OCI-LY1 (cell line): Measurements from ENCODE around the gene HSBP1L1.

Source experiments
- CTCF ChIP-seq: fragments of 200-600 bp; sonication (generic), shearing (Covaris generic); IDR thresholded peaks from 2 replicates; pipeline ENCODE4 v1.5.1; 2017; ENCODE audit warnings: mild to moderate bottlenecking, antibody characterized with exemption, low read length, moderate library complexity, mixed read lengths
- EZH2 ChIP-seq: fragments of 200-600 bp; sonication (generic), shearing (Covaris generic); IDR thresholded peaks from 2 replicates; pipeline ENCODE4 v1.8.0; 2017; ENCODE audit warnings: borderline replicate concordance, mixed run types, mild to moderate bottlenecking, antibody characterized with exemption, low read length, moderate library complexity, mixed read lengths

DNA sequence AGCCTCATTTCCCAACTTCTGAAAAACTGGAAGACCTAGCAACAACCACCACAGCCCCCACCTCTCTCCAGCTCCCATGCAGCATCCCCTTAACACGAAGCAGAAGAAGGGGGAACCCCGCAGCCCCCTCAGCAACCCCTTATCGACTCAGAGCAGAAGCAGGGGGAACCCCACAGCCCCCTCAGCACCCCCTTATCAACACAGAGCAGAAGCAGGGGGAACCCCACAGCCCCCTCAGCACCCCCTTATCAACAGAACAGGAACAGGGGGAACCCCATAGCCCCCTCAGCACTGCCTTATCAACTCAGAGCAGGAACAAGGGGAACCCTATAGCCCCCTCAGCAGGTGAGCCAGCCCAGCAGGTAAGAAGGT, 19.7 kb upstream of the HSBP1L1 start:
- no peak for TF ChIP-seq CTCF
- no peak for TF ChIP-seq EZH2
